GM12801 (cell line): Measurements from ENCODE around the gene GLMN.

ENCODE experiments used
- CTCF ChIP-seq: IDR thresholded peaks from one replicate; pipeline ENCODE4 v1.5.1; 2011; ENCODE audit warnings: control low read depth; ENCODE audit not compliant: insufficient read length; ENCODE audit errors: extremely low read depth

Gene GLMN

GRCh38 chr1:92211166-92211565 is 87.6 kb downstream of the GLMN start:
- TF ChIP-seq CTCF, result no peak

DNA sequence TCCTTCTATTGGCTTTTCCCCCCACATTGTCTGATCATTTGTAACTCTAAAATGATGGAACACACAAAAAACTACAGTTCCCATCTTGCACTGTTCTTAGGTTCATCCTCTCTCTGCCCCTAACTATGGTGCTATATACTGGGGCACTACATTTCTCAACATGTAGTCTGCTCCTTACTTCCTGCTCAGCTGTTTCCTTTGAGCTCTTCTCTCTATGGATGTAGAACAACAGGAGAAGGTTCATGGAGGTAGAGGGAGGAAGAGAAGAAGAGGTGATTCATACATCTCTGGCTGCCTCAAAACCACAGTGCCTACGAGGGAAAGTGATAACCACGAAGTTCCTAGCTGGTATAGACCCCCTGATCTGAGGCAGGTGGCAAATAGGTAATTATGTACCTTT is 88.1 kb downstream of the GLMN start:
- no peak for TF ChIP-seq CTCF

- no peak for TF ChIP-seq CTCF
Measured at GRCh38 chr1:92203105-92203504, 95.7 kb downstream of the GLMN start.

DNA sequence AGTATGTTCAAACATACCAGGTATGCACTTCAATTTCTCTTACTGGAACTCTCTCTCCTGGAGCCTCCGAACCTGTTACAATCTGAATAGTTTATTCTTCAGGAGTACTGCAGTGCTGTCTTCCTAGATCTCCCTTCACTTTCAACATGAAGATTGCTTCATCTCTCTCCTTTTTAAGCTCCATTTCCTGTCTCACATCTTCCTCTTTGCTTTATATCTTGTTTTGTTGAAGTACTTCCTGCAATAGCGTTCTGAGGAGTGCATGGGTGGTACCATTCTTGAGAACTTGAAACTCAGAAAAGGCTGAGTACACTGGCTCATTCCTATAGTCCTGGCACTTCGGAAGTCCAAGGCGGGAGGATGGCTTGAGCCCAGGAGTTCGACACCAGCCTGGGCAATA is 96.8 kb downstream of the GLMN start:
- TF ChIP-seq CTCF, result no peak
